Measurements from ENCODE around the gene LELP1. TPM values are rescaled to one million over a fixed set of nuclear protein-coding genes. Genes with fewer than 3 reads are reported as not detected.

The LELP1 gene
- total and polyA plus RNA-seq, 2 of the 8 experiments (the other 6 are each of a cell fraction or from before 2014, with no cell fraction given): not detected

DNA sequence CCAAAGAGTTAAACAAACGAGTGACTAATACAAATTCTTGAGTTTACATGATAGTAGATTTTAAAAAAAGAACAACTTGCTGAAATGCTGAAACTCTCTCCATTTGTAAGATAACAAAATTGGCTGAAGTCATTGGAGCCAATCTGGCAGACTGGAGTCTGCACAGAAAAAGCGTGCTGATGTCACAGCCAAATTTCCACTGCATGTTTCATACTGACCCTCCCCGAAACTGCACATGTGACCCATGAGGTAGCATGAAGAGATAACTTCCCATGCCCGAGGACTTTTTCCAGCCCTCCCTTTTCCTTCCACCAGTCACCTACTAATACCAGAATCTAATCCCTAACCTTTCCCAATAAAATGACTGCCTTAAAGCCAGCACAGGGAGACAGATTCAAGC is 1.2 kb upstream of the LELP1 start:
- DNase-seq (ENCODE audit: low read depth in 1 of 2, low spot score in 2 of 2): no peak
- Histone ChIP-seq H2BK12ac (ENCODE audit: low read depth, low read length) (no peak overlapping the region), H3K79me2 (ENCODE audit: control insufficient read depth in 1 of 2, insufficient read depth in 2 of 2, low read length in 2 of 2) (no peaks in the 10 kb centered on the region), H3K36me3 (ENCODE audit: control insufficient read depth in 2 of 4, insufficient read depth in 4 of 4, low read length in 3 of 4) (no peaks in the 10 kb centered on the region), H3K23me2 (ENCODE audit: low read depth, low read length) (no peaks in the 10 kb centered on the region), H3K79me1 (ENCODE audit: low read depth, low read length) (no peaks in the 10 kb centered on the region), H4K20me1 (replicated peaks in 1 of 2; ENCODE audit: control insufficient read depth in 1 of 2, insufficient read depth in 2 of 2, low read length in 2 of 2) (no peaks in the 10 kb centered on the region), H3K4ac (replicated peaks; ENCODE audit: insufficient read length, low read depth, low read length) (no peak overlapping the region), H3K4me1 (replicated peaks in 1 of 4; ENCODE audit: control insufficient read depth in 3 of 4, insufficient read depth in 4 of 4, low read length in 3 of 4) (no peaks in the 10 kb centered on the region), H2AK5ac (ENCODE audit: low read depth, low read length) (no peak overlapping the region), H3K27ac (ENCODE audit: low read depth, low read length) (no peak overlapping the region), H3K56ac (replicated peaks; ENCODE audit: insufficient read length, low read depth, low read length) (no peak overlapping the region), H3K14ac (ENCODE audit: insufficient read length) (no peak overlapping the region), H4K5ac (ENCODE audit: insufficient read length, low read depth, low read length) (no peak overlapping the region), H3K23ac (ENCODE audit: insufficient read length) (no peak overlapping the region), H4K91ac (replicated peaks; ENCODE audit: insufficient read length, low read length) (no peak overlapping the region), H2AFZ (ENCODE audit: low read length) (no peak overlapping the region), H3K9ac (replicated peaks in 1 of 4; ENCODE audit: extremely low read depth in 1 of 4, low read depth in 3 of 4, low read length in 3 of 4) (no peak overlapping the region), H3K9me3 (ENCODE audit: insufficient read depth in 2 of 2, low read depth in 1 of 2, low read length in 1 of 2) (no peaks in the 10 kb centered on the region; a peak in 1 of 4 replicates), H3K4me3 (ENCODE audit: extremely low read depth in 1 of 4, insufficient read depth in 2 of 4, low read depth in 3 of 4, low read length in 4 of 4) (no peak overlapping the region), H4K8ac (ENCODE audit: extremely low read depth, insufficient read depth, low read length) (no peak overlapping the region), H2BK15ac (ENCODE audit: low read length) (no peak overlapping the region), H3K18ac (ENCODE audit: extremely low read depth, low read length) (no peak overlapping the region), H2BK20ac (ENCODE audit: low read length) (no peak overlapping the region), H3K27me3 (replicated peaks in 1 of 4; ENCODE audit: control insufficient read depth in 3 of 4, extremely low read depth in 1 of 4, insufficient read depth in 3 of 4, low read length in 3 of 4) (no peaks in the 10 kb centered on the region), H2BK120ac (replicated peaks; ENCODE audit: low read depth, low read length) (no peak overlapping the region), H2BK5ac (ENCODE audit: low read depth, low read length) (no peak overlapping the region), H3K4me2 (ENCODE audit: insufficient read depth in 1 of 2, low read depth in 2 of 2, low read length in 2 of 2) (no peak overlapping the region)
- CTCF ChIA-PET (ENCODE audit: partially characterized antibody): interaction anchor here (0.8 to 1.5 kb wide), 3 partner anchors 10 to 330 kb away, joined by 3 to 8 read pairs (median 3); no protein-coding TSS in a partner anchor
- POLR2A ChIA-PET (ENCODE audit: partially characterized antibody): no interaction called here
- WGBS, 2 experiments (ENCODE audit: extremely low coverage in 1 of 2, insufficient coverage in 1 of 2, insufficient read length in 1 of 2, insufficient replicate concordance in 2 of 2, low coverage in 1 of 2, low lambda C conversion rate in 2 of 2, missing lambda C conversion rate in 1 of 2): 76% methylated on average over 4 of the region's 4 CpGs; no CpG with 5 or more reads in 1 of the 2 experiments
- no peak for FAIRE-seq
- TF ChIP-seq KDM4A (IDR thresholded peaks at IDR 0.05; ENCODE audit: low read depth, low read length, severe bottlenecking) (no peak), RNF2 (IDR thresholded peaks at IDR 0.05; ENCODE audit: borderline replicate concordance, low read depth, low read length, missing control alignments, poor library complexity, severe bottlenecking) (no peak), BACH1 (IDR thresholded peaks at IDR 0.05; ENCODE audit: low read length) (no peak), SP2 (IDR thresholded peaks at IDR 0.05; ENCODE audit: low read length) (no peak), EZH2 (IDR thresholded peaks at IDR 0.05; ENCODE audit: low read depth, low read length, severe bottlenecking) (no peak), FOSL1 (IDR thresholded peaks at IDR 0.05; ENCODE audit: insufficient read depth, low read depth, low read length) (no peak)

All from H1 (cell line).